Tibial artery (tissue), 4 donors: ENCODE measurements around the gene PCDHGA7.
A peak's percentile ranks its signal among the peaks of the same experiment; 100 is the strongest.

Experiments used
- DNase-seq, 2 donors: peaks; one replicate each; pipeline ENCODE4 v3.0.0-alpha.2; 2019
- H3K27ac ChIP-seq, 2 donors: fragments of 200-600 bp; sonication (generic) in 1 of 2; 1 replicate in 1 of 2; 2 replicates in 1 of 2; pipeline ENCODE4 v1.5.1; 2018 to 2019; ENCODE audit warnings: mild to moderate bottlenecking in 1 of 2
- H3K27me3 ChIP-seq, 2 donors: fragments of 200-600 bp; sonication (generic) in 1 of 2; one replicate each; pipeline versions ENCODE4 v1.5.1 to v1.6.0; 2016 to 2019
- H3K36me3 ChIP-seq, 3 donors: fragments of 200-600 bp; sonication (generic) in 2 of 3; one replicate each; pipeline ENCODE4 v1.5.1; 2016 to 2019; ENCODE audit warnings: mild to moderate bottlenecking in 2 of 3
- H3K4me1 ChIP-seq, 4 donors: fragments of 200-600 bp; sonication (generic) in 2 of 4; 1 replicate in 3 of 4; 2 replicates in 1 of 4; pipeline ENCODE4 v1.5.1; 2016 to 2019
- H3K4me3 ChIP-seq, 2 donors: fragments of 200-600 bp; sonication (generic) in 1 of 2; 1 replicate in 1 of 2; 2 replicates in 1 of 2; pipeline ENCODE4 v1.5.1; 2018 to 2019; ENCODE audit warnings: mild to moderate bottlenecking in 2 of 2
- H3K9me3 ChIP-seq, 3 donors: fragments of 200-600 bp; sonication (generic) in 1 of 3; one replicate each; pipeline ENCODE4 v1.5.1; 2016 to 2019
- CTCF ChIP-seq, 2 experiments: fragments of 200-600 bp in 1 of 2; fragments of 450-650 bp in 1 of 2; IDR thresholded peaks; one replicate each; pipeline ENCODE4 v1.5.1; 2017 to 2019; ENCODE audit warnings: antibody characterized with exemption in 2 of 2, mild to moderate bottlenecking in 1 of 2, moderate library complexity in 1 of 2
- intact Hi-C: fragments of 100-400 bp; cut with DNase I; formaldehyde crosslinking; loops from one replicate; pipeline ENCODE4 v1.15.0; 2023; ENCODE audit warnings: low total_unique reads

The PCDHGA7 gene

GRCh38 chr5:141355641-141356040 lies 26.9 kb upstream of the PCDHGA7 start:
- no peak for TF ChIP-seq CTCF (IDR thresholded peaks at IDR 0.05)
- intact Hi-C loops, result no loop called here
- Histone ChIP-seq H3K27ac (no peak overlapping the region), H3K27me3 (peaks cover 0 to 3% of the 10 kb centered on the region in 2 donors), H3K36me3 (peaks cover 0 to 18% (median 11%) of the 10 kb centered on the region in 3 donors), H3K4me3 (peak overlapping the region in 1 of 2 donors; percentile 32), H3K9me3 (peaks cover 0 to 100% (median 88%) of the 10 kb centered on the region in 3 donors), H3K4me1 (no peaks in the 10 kb centered on the region)
- no peak for DNase-seq

- intact Hi-C loops, result no loop called here
- H3K27ac ChIP-seq, result no peak overlapping the region
- H3K27me3 ChIP-seq, result peaks cover 0 to 3% of the 10 kb centered on the region in 2 donors
- H3K4me1 ChIP-seq, result no peaks in the 10 kb centered on the region
- H3K4me3 ChIP-seq, result no peak overlapping the region
- DNase-seq, result no peak
- peaks cover 0 to 100% (median 88%) of the 10 kb centered on the region in 3 donors for H3K9me3 ChIP-seq
- peaks cover 0 to 19% (median 13%) of the 10 kb centered on the region in 3 donors for H3K36me3 ChIP-seq
- TF ChIP-seq CTCF (IDR thresholded peaks at IDR 0.05), result no peak
Measured at GRCh38 chr5:141356133-141356532, 26.4 kb upstream of the PCDHGA7 start.

GRCh38 chr5:141356950-141357349 lies 25.6 kb upstream of the PCDHGA7 start:
- no peak for TF ChIP-seq CTCF (IDR thresholded peaks at IDR 0.05)
- Histone ChIP-seq H3K4me3 (no peak overlapping the region), H3K27me3 (peaks cover 0 to under 1% of the 10 kb centered on the region in 2 donors), H3K27ac (no peak overlapping the region), H3K4me1 (no peaks in the 10 kb centered on the region), H3K9me3 (peaks cover 0 to 99% (median 88%) of the 10 kb centered on the region in 3 donors), H3K36me3 (peaks cover 0 to 24% (median 14%) of the 10 kb centered on the region in 3 donors)
- no peak for DNase-seq
- intact Hi-C loops, result no loop called here

GRCh38 chr5:141359790-141360426 lies 22.6 kb upstream of the PCDHGA7 start, which contains the start of gene PCDHGB2:
PCDHGB2 (plus strand) TSS chr5:141359994; CDS start chr5:141360136, 142 bp downstream.
- no peak for DNase-seq
- Histone ChIP-seq H3K9me3 (peaks cover 8 to 99% (median 91%) of the 10 kb centered on the region in 3 donors), H3K36me3 (peaks cover 0 to 32% (median 29%) of the 10 kb centered on the region in 3 donors), H3K4me1 (no peaks in the 10 kb centered on the region), H3K27ac (no peak within 1 kb of the TSS), H3K27me3 (peaks cover 0 to 3% of the 10 kb centered on the region in 2 donors), H3K4me3 (peak within 1 kb of the TSS; percentile 25 to 35)
- no peak for TF ChIP-seq CTCF (IDR thresholded peaks at IDR 0.05)
- intact Hi-C loops, result no loop called here

- Histone ChIP-seq H3K9me3 (peaks cover 12 to 99% (median 91%) of the 10 kb centered on the region in 3 donors), H3K4me3 (no peak overlapping the region), H3K27me3 (peaks cover 0 to 3% of the 10 kb centered on the region in 2 donors)
Measured at GRCh38 chr5:141360685-141361084, 21.9 kb upstream of the PCDHGA7 start.

More at GRCh38 chr5:141360685-141361084, 21.9 kb upstream of the PCDHGA7 start:
- no peak for DNase-seq
- Histone ChIP-seq H3K36me3 (peaks cover 0 to 37% (median 34%) of the 10 kb centered on the region in 3 donors), H3K27ac (no peak overlapping the region), H3K4me1 (no peaks in the 10 kb centered on the region)
- intact Hi-C loops, result no loop called here
- TF ChIP-seq CTCF (IDR thresholded peaks at IDR 0.05), result no peak
